AG09309 (cell line): ENCODE measurements around the gene MYLIP.

Experiments
- DNase-seq: peaks from one replicate; pipeline ENCODE4 v3.0.0-alpha.2; 2010; ENCODE audit warnings: low read depth
- H3K4me3 ChIP-seq: 2 replicates; pipeline ENCODE4 v1.5.1; 2011; ENCODE audit warnings: mild to moderate bottlenecking, low read depth, low read length, moderate library complexity; ENCODE audit not compliant: control insufficient read depth
- TF ChIP-seq, protein P1 (sequence below): IDR thresholded peaks from 2 replicates; pipeline ENCODE4 v1.5.1; 2011; ENCODE audit warnings: mild to moderate bottlenecking, low read depth, low read length, inconsistent platforms; ENCODE audit not compliant: insufficient read depth, control insufficient read depth; ENCODE audit errors: missing control alignments

The MYLIP gene

DNA sequence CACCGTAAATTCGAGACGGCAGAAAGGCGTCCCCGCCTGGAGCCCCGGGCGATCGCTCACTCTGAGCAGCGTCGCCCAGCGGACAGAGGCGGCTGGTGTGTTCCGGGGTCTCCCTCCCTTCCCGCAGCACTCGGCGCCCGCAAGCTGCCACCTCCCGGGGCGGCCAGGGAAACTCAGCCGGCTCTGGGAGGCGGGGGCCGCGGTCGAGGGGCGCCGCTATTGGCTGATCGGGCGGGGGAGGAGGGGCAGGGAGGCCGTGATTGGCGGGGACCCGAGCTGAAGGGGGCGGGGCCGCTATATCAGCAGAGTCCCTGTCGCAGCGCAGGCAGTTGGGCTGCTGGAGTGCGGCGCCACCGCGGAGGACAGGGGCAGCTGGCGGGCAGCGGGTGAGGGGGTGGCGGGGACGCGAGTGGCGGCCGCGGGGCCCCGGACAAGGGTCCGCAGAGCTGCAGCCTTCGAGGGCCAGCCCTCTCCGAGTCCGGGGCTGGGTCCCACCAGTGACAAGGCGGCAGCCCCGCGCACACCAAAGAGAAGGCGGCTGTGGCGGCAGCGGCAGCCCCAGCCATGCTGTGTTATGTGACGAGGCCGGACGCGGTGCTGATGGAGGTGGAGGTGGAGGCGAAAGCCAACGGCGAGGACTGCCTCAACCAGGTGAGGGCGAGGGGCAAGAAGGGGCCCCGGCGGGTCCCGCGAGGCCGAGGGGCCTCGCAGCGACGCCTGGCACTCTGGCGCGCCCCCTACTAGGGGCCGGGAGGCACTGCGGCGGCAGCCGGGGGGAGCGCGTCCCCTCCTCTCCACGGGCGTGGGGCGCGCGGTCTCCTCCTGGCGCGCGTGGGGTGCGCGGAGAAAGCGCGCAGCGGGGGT, at the start of gene MYLIP:
MYLIP (plus strand) TSS at position 328 of the 864 bp plus-strand sequence; CDS start at position 565, 237 bp downstream.
- peak; percentile 59 for DNase-seq
- TF ChIP-seq, protein P1, sequence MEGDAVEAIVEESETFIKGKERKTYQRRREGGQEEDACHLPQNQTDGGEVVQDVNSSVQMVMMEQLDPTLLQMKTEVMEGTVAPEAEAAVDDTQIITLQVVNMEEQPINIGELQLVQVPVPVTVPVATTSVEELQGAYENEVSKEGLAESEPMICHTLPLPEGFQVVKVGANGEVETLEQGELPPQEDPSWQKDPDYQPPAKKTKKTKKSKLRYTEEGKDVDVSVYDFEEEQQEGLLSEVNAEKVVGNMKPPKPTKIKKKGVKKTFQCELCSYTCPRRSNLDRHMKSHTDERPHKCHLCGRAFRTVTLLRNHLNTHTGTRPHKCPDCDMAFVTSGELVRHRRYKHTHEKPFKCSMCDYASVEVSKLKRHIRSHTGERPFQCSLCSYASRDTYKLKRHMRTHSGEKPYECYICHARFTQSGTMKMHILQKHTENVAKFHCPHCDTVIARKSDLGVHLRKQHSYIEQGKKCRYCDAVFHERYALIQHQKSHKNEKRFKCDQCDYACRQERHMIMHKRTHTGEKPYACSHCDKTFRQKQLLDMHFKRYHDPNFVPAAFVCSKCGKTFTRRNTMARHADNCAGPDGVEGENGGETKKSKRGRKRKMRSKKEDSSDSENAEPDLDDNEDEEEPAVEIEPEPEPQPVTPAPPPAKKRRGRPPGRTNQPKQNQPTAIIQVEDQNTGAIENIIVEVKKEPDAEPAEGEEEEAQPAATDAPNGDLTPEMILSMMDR: peak; percentile 59

GRCh38 chr6:16079354-16079753, 49.5 kb upstream of the MYLIP start:
- TF ChIP-seq, protein P1: no peak
- H3K4me3 ChIP-seq: no peak overlapping the region
- no peak for DNase-seq

More for the DNA sequence above, at the start of gene MYLIP:
- peak within 1 kb of the TSS; percentile 93 for H3K4me3 ChIP-seq

GRCh38 chr6:16080204-16080603, 48.7 kb upstream of the MYLIP start:
- no peak for DNase-seq
- no peak overlapping the region for H3K4me3 ChIP-seq
- TF ChIP-seq, protein P1: no peak

DNA sequence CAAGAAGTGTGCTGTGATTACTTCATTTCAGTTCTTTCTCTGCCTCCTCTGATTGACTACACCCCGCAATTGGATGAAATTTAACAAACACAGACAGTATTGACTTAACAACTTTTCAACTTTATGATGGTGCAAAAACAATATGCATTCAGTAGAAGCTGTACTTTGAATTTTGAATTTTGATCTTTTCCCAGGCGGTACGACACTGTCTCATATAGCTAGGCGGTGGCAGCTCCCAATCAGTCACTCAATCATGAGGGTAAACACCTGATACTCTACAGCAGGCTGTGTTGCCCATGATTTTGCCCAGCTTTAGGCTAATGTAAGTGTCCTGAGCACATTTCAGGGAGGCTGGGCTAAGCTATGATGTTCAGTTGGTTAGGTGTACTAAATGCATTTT, 47.6 kb upstream of the MYLIP start:
- DNase-seq: no peak
- no peak overlapping the region for H3K4me3 ChIP-seq
- TF ChIP-seq, protein P1: no peak

DNA sequence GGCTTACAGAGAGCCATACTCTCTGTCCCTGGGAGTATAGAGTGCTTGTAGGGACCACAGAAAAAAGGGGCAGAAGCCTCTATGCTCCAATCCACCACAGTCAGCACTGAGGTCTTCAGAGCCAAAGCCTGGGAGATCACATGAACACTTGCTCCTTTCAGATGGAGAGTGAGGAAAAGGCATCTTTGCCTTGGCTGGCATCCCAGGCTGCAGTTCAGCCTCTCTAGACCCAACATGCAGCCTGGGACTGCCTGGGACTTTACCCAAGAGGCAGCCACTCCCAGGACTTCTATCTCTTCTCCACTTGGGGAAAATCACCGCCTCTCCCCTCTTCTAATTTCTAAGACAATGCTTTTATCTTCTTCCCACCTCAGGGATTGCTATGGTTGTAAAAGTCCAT, 46.5 kb upstream of the MYLIP start:
- no peak for DNase-seq
- TF ChIP-seq, protein P1: no peak
- H3K4me3 ChIP-seq: no peak overlapping the region

DNA sequence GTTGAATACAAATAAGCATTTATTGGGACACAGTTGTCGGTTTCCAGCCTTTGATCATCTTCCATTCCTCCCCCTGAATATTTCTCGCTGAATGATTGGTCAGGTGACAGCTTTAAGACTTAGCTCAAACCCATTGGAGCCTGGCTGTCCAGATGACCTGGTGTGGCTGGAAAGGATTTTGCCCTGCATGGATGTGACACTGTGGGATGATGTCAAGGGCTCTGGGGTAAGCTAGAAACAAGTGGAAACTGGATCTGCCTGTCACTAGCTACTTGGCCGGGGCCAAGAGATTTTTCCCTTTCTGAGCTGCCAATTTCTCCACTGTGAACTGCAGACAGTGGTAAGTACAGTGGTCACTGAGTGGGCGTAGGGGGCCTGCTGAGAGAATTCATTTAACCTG, 41.9 kb upstream of the MYLIP start:
- DNase-seq: no peak
- no peak overlapping the region for H3K4me3 ChIP-seq
- TF ChIP-seq, protein P1: no peak

DNA sequence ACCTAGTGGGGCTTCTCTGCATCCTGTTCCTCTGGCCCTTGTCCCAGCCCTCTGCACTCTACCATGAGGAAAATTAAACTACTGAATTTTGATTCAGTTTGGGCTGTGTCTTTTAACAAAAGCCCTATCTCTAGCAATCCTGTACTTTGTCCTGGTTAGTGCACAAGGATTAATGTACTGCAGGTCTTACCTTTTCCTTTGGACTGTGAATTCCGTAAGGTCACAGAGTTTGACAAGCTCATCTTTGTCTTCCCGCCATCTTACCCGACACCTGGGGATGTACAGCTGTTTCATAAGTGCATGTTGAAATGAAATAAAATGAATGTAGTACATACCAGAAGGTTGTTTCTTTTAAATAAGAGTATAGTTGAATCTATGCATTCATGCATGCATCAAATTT, 41.5 kb upstream of the MYLIP start:
- no peak for DNase-seq
- TF ChIP-seq, protein P1: no peak

More for the DNA sequence above, 41.5 kb upstream of the MYLIP start:
- H3K4me3 ChIP-seq: no peak overlapping the region
